Activated T-cell treated with anti-CD3 and anti-CD28 coated beads, Interleukin-2, amount 50 U/mL, for 72 hours (primary cell): ENCODE results near the gene ADAMTS2. TPM values are rescaled to one million over a fixed set of nuclear protein-coding genes. Genes with fewer than 3 reads are reported as not detected.

Experiments
- ATAC-seq, 2 donors: fragments of 150-1000 bp; cut with Tn5 transposase; replicated peaks in 1 of 2; 2 replicates each; pipeline ENCODE4 v1.10.0; 2021; ENCODE audit warnings: moderate library complexity in 2 of 2, mild to moderate bottlenecking in 1 of 2
- DNase-seq, 2 donors: peaks; one replicate each; pipeline ENCODE4 v3.0.0; 2021 to 2022; ENCODE audit warnings: mixed read lengths in 1 of 2
- H3K27ac Mint-ChIP-seq: one replicate; pipeline ENCODE4 v1.8.0; 2022; ENCODE audit warnings: mild to moderate bottlenecking, moderate library complexity, mixed read lengths
- H3K27me3 Mint-ChIP-seq: one replicate; pipeline ENCODE4 v1.8.0; 2022; ENCODE audit warnings: low read depth, mixed read lengths
- H3K36me3 Mint-ChIP-seq, 2 donors: one replicate each; pipeline ENCODE4 v1.8.0; 2022; ENCODE audit warnings: mixed read lengths in 2 of 2, mild to moderate bottlenecking in 1 of 2; ENCODE audit not compliant: insufficient read depth in 2 of 2
- H3K4me1 Mint-ChIP-seq: one replicate; pipeline ENCODE4 v1.8.0; 2022; ENCODE audit warnings: low read depth, mixed read lengths
- H3K4me3 Mint-ChIP-seq, 2 donors: one replicate each; pipeline ENCODE4 v1.8.0; 2022; ENCODE audit warnings: mild to moderate bottlenecking in 2 of 2, mixed read lengths in 2 of 2, moderate library complexity in 2 of 2
- H3K9me3 Mint-ChIP-seq, 2 donors: one replicate each; pipeline ENCODE4 v1.8.0; 2022; ENCODE audit warnings: mixed read lengths in 2 of 2
- total RNA-seq, 2 donors: library from RNA; stranded (reverse); gene quantifications; one replicate each; pipeline ENCODE4 v1.2.3, GENCODE V29; 2022

ADAMTS2 gene
- total RNA-seq, 2 donors from 2014 or later: not detected

DNA sequence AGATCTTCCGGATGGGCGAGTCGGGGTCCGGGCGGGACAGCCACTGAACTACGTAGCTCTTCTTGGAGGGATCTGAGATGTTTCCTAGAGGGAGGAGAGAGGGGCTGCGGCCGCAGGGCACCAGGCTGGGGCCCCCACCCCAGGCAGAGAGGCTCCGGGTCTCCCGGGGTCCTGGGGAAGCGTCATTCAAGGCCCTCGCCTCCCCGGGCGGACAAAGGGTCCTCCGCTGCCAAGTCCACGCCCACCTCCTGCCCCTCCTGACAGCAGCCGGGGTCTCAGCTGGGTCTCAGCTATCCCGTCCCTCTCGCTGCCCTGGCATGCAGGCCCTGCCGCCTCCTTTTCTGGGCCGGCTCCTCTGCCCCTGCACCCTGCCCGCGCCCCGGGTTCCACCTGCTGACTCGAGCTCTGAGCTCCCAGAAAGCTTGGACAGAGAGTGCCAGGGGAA is 223.6 kb downstream of the ADAMTS2 start:
- no peak for ATAC-seq
- peaks cover 0 to 2% of the 10 kb centered on the region in 2 donors for H3K9me3 Mint-ChIP-seq
- H3K27me3 Mint-ChIP-seq: no peaks in the 10 kb centered on the region

DNA sequence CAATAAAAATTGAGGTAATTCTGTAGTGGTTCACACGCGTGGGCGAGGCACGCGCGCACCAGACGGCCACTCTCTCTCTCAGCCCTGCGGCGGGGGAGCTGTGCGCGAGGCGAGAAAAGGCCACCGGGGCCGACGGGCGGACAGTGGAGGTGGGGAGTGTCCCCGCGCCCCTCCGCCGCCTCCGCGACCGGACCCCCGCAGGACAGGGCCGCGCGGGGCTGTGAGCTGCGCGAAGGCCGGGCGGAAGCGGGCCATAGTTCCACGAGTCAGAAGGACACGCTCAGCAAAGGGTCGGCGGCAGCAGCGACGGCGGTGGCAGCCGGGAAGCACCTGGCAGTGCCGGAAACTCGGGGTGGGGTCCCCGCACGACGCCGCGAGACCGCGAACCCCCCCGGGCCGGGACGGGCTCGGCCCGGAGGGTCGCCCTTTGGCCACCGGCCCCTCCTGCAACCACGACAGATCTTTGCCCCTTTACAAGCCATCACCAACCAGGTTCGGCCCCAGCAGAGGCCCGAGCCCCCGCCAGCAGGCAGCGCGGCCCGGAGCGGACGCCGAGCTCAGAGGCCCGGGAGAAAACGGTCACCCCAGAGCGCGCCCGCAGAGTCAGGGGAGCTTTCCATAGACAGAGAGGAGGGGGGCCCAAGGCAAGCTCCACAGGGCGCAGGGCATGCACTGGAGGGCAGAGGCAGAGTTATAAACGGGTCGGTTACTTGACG is 224.2 kb downstream of the ADAMTS2 start:
- Mint-ChIP-seq H3K4me1 (no peaks in the 10 kb centered on the region), H3K27ac (no peak overlapping the region), H3K4me3 (no peak overlapping the region), H3K27me3 (no peaks in the 10 kb centered on the region), H3K36me3 (peaks cover 3 to 5% of the 10 kb centered on the region in 2 donors), H3K9me3 (peaks cover 2 to 6% of the 10 kb centered on the region in 2 donors)
- no peak for DNase-seq
- ATAC-seq: no peak

More for the DNA sequence above, 223.6 kb downstream of the ADAMTS2 start:
- Mint-ChIP-seq H3K4me3 (no peak overlapping the region), H3K27ac (no peak overlapping the region), H3K36me3 (peaks cover 3 to 5% of the 10 kb centered on the region in 2 donors), H3K4me1 (no peaks in the 10 kb centered on the region)
- no peak for DNase-seq

DNA sequence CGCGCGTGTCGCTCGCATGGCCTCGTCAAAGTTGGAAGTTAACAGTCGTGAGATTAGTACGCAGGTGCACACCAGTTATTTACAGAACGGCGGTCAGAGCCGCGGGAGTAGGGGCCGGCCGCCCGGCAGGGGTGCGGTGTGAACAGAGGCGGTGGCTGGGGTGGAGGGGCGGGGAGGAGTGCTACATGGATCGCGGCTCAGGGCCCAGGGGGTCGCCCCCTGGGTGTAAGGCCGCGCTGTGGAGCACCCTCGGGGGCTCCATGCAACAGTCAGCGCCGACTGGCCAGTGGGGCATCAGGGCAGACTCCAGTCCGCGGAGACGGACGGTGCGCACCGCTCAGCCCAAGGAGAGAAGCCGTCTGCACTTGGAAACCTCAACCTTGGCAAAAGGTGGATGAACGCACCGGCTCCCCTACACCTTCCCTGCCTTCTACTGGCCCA is 224.8 kb downstream of the ADAMTS2 start:
- DNase-seq: no peak
- Mint-ChIP-seq H3K4me1 (no peaks in the 10 kb centered on the region), H3K27ac (no peak overlapping the region)

DNA sequence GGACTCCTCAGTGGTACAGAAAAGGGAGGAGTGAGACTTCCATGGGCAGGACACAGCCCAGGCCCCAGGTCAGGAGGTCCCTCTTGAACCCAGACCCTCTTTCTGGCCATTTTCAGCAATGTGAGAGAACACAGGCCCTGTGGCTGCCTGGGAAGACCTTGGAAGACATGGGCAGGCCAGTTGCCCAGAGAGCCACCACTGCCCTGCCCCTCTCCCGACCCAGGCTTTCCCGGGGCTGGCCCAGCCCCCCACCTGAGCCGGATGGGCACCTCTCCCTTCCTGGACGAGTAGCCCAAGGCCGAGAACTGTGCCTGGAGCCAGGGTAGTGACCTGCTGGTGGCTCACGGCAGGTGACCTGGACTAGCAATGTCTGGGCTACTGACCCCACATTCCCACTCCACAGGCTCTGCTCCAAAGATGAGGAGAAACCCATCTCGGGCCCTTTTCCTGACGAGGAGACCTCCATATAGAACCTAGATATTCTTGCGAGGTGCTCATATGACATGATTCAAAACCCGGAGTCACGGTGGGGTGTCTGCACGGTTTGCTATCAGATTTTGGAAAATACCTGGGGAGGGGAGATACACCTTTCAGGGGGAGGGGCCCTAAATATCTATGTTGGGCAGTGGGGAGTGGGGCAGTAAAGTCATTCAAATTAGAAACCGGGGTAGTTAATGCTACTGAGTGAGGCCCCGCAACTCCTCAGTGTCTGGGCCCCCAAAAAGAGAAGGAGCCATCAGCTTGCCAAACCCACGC is 225.7 kb downstream of the ADAMTS2 start:
- H3K9me3 Mint-ChIP-seq: peaks cover 8 to 11% of the 10 kb centered on the region in 2 donors
- no peaks in the 10 kb centered on the region for H3K27me3 Mint-ChIP-seq
- no peak overlapping the region for H3K27ac Mint-ChIP-seq
- peaks cover 3 to 9% of the 10 kb centered on the region in 2 donors for H3K36me3 Mint-ChIP-seq
- no peak overlapping the region for H3K4me3 Mint-ChIP-seq
- DNase-seq (no peak), ATAC-seq (no peak)
- H3K4me1 Mint-ChIP-seq: no peaks in the 10 kb centered on the region

More for the DNA sequence above, 224.8 kb downstream of the ADAMTS2 start:
- Mint-ChIP-seq H3K4me3 (no peak overlapping the region), H3K36me3 (peaks cover 3 to 6% of the 10 kb centered on the region in 2 donors), H3K27me3 (no peaks in the 10 kb centered on the region), H3K9me3 (peaks cover 2 to 6% of the 10 kb centered on the region in 2 donors)
- ATAC-seq: no peak

DNA sequence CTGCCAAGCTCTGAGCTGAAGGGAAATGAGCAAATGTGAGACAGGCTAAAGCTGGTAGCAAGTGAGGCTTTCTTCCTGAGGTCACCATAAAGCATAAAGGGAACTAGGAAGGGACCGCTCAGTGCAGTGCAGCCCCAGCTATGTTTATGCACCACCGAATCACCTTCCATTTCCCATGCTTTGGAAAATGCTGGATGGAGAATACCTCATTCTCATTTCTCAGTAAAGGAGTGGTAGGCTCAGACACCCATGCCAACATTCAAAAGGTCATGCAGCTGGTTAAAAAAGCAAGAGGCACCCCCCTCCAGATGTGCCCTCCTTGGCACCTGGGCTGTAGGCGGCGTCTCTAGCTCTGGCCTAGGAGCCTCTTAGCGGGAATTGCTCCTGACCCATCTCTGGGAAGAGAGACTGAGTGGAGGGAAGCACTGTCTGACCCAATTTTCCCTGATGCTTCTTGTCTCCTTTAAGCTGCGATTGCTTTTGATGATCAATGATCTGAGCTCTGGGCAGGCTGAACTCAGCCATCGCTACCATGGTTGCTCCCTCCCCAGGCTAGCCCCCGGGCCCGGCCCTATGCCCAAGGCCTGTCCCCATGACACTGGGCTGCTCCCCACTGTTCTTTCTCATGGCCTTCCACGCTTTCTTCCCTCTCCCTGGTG is 226.4 kb downstream of the ADAMTS2 start:
- no peaks in the 10 kb centered on the region for H3K4me1 Mint-ChIP-seq

DNA sequence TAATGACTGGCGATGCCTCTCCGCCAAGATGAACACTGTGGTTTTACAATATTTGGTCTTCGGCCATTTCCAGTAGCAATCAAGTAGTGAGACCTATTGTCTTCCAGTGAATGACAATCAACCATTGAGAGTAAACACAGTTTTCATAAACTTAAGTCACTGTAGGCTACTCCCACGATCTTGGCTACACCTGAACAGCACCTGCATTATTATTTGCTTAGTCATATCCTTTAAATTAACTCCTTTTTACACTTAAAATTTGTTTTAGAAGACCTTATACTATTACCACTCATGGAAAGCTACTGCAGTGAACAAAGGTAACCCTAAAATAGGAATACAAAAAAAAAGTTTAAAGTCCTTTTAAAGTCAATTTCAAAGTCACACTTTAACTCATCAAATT is 226.9 kb downstream of the ADAMTS2 start:
- Mint-ChIP-seq H3K27me3 (no peaks in the 10 kb centered on the region), H3K4me3 (no peak overlapping the region), H3K36me3 (peaks cover 3 to 9% of the 10 kb centered on the region in 2 donors), H3K27ac (no peak overlapping the region), H3K4me1 (no peaks in the 10 kb centered on the region), H3K9me3 (peaks cover 12 to 21% of the 10 kb centered on the region in 2 donors)
- DNase-seq (no peak), ATAC-seq (no peak)

More for the DNA sequence above, 226.4 kb downstream of the ADAMTS2 start:
- DNase-seq: no peak
- Mint-ChIP-seq H3K27me3 (no peaks in the 10 kb centered on the region), H3K9me3 (peaks cover 8 to 15% of the 10 kb centered on the region in 2 donors), H3K27ac (no peak overlapping the region), H3K4me3 (no peak overlapping the region), H3K36me3 (peaks cover 3 to 9% of the 10 kb centered on the region in 2 donors)
- ATAC-seq: no peak

DNA sequence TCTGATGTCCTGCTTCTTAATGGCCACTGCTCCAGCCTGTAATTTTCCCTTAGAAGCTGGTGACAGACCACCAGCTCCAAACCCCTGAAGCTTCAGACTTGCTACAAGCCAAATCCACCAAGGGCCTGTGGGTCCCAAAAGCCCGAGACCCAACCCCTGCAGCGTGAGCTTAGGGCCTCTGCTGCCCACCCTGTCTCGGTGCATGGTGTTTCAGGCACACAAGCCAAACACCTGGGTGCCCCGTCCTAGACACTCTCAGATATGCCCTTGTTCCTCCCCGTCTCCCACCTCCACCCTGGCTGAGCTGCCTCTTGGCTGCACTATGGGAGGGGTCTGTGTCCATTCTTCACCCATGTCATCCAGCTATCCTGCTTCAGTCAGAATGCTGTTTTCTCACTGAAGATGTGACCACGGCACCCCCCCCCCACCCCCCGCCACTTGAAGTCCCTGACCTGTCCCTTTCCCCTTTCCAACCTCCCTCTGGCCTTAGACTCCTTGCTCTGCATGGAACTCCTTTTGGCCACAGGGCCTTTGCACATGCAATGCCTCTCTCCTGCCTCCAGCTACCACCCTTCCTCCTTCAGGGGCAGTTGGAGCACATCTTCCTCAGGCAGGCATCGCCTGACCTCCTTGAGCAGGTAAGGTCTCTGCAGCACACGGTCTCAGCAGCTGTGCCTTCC is 229.3 kb downstream of the ADAMTS2 start:
- ATAC-seq: no peak
- Mint-ChIP-seq H3K9me3 (peaks cover 12 to 21% of the 10 kb centered on the region in 2 donors), H3K4me1 (no peaks in the 10 kb centered on the region), H3K27ac (no peak overlapping the region), H3K4me3 (no peak overlapping the region), H3K36me3 (peaks cover 3 to 10% of the 10 kb centered on the region in 2 donors), H3K27me3 (no peaks in the 10 kb centered on the region)
- no peak for DNase-seq

DNA sequence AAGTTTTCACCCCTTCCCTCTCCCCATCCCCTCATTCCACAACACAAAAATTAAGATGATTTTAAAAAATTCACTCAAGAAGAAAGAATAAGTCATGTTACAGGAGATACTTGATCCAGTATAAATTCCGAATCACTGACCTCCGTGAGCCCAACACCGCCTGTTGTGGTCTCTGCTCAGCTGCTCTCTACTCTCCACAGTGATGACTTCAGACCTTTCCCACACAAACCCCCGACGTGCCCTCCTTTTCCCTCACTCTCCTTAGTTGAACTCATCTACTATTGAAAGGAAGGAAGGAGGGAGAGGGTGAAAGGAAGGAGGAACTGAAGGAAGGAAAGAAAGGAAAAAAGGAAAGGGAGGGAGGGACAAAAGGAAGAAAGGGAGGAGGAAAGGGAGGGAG is 230.0 kb downstream of the ADAMTS2 start:
- ATAC-seq: no peak
- no peak overlapping the region for H3K4me3 Mint-ChIP-seq

DNA sequence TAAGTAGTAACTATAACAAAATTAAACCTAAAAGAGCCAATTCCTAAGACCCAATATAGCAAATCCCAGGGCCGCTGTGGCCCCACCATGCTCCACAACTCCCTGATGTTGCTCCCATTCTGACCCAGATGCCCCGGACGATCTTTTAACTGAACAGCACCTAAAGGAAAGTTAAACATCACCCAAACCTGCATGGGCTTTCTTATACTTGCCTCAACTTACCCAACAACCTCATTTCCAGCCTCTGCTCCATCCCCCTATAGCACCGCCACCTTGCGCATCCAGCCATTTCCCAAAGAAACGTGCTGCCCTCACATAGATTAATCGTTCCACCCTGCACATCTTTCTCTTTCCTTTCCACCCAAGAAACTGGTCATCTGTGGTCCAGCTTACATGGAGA is 230.5 kb downstream of the ADAMTS2 start:
- H3K27me3 Mint-ChIP-seq: no peaks in the 10 kb centered on the region
- no peak overlapping the region for H3K27ac Mint-ChIP-seq
- ATAC-seq (no peak), DNase-seq (no peak)
- H3K4me3 Mint-ChIP-seq: no peak overlapping the region
- peaks cover 12 to 19% of the 10 kb centered on the region in 2 donors for H3K9me3 Mint-ChIP-seq
- no peaks in the 10 kb centered on the region for H3K4me1 Mint-ChIP-seq
- H3K36me3 Mint-ChIP-seq: peaks cover 0 to 5% of the 10 kb centered on the region in 2 donors

More for the DNA sequence above, 230.0 kb downstream of the ADAMTS2 start:
- Mint-ChIP-seq H3K36me3 (peaks cover 3 to 10% of the 10 kb centered on the region in 2 donors), H3K9me3 (peaks cover 12 to 21% of the 10 kb centered on the region in 2 donors), H3K4me1 (no peaks in the 10 kb centered on the region), H3K27ac (no peak overlapping the region), H3K27me3 (no peaks in the 10 kb centered on the region)
- DNase-seq: no peak

DNA sequence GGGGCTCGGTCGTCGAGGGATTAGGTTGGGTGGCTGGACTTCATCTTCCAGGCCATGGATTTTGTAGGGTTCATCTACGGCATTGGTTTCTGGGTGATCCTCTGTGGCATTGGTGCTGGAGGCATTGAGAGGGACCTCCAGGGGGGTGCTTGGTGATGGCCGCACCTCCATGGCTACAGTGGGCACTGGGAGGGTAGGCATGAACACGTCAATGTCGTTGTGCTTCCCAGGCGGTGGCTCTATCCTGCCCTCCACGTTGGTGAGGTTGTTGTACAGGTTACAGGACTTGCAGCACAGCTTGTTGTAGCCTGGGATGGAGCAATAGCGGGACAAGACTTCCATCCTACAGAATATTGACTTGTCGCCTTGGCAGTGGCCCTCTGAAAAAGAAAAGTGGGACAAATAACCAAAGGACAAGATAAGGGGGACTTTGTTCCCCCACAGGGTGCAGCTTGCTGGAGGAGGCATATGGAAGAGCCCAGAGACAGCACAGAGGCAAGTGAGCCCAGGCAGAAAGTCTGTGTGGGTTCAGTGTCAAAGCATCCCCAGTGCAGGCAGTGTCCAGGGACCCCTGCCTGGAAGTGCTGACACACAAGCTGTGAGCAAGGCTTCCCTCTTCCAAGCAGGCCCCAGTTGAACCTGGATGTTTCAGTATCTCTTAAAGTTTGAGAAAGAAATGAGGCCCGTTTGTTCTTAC is 231.2 kb downstream of the ADAMTS2 start:
- no peak overlapping the region for H3K27ac Mint-ChIP-seq
- no peak for ATAC-seq
- no peak overlapping the region for H3K4me3 Mint-ChIP-seq
- no peak for DNase-seq
- peaks cover 0 to 5% of the 10 kb centered on the region in 2 donors for H3K36me3 Mint-ChIP-seq
- no peaks in the 10 kb centered on the region for H3K27me3 Mint-ChIP-seq
- H3K4me1 Mint-ChIP-seq: no peaks in the 10 kb centered on the region
- H3K9me3 Mint-ChIP-seq: peaks cover 12 to 19% of the 10 kb centered on the region in 2 donors

DNA sequence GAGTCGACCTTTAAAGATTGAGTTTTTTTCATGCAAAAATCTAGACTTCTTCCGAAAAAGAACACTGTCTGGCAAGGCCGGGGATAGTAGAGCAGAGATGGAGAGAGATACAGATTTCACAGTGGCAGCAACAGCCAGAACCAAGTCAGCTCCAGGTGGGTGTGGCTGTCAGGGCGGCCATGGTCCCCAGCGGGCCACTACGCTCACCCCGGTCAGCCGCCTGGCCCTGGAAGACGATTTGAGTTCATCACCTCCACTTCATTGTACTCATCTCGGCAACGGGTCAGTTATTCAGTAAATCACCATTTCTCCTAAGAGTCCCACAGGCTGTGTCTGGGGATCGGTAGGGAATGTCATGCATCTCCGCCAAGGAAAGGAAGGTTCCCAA is 232.1 kb downstream of the ADAMTS2 start:
- H3K27me3 Mint-ChIP-seq: no peaks in the 10 kb centered on the region
- peaks cover 16 to 19% of the 10 kb centered on the region in 2 donors for H3K9me3 Mint-ChIP-seq
- no peaks in the 10 kb centered on the region for H3K4me1 Mint-ChIP-seq
- no peak overlapping the region for H3K4me3 Mint-ChIP-seq
- peaks cover 2 to 7% of the 10 kb centered on the region in 2 donors for H3K36me3 Mint-ChIP-seq
- no peak for ATAC-seq
- DNase-seq: no peak
- no peak overlapping the region for H3K27ac Mint-ChIP-seq

DNA sequence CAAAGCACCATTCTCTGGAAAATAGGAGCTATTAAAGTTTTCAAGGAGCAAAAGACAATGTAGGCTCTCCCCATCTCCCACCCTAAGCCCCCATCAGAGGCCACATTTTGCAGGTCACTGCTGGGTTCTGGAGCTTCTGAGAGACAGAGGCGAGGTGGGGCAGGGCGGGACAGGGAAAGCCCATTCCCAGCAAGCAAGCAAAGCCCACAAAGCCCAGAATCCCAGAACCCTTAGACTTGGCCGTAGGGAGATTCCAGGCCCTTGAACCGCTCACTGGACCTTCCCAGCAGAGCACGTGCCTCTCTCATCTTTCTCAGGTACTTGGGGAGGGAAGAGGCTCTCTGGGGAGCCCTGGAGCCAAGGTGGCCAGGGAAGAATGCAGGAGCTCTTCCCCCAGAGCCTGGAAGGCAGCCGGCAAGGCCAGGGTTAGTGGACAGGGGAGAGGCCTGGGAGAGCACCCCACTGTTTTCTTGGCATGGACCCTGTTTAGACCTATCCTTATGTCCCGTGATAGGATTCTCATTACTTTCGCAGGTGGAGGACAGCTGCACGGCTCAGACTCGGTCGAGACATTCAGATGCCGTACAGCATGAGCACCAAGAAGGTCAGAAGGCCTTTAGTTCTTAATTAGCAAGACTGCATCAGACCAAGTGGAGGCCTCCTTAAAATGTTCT is 232.7 kb downstream of the ADAMTS2 start:
- no peaks in the 10 kb centered on the region for H3K27me3 Mint-ChIP-seq
- peaks cover 2 to 8% of the 10 kb centered on the region in 2 donors for H3K36me3 Mint-ChIP-seq
- ATAC-seq (no peak), DNase-seq (no peak)
- H3K4me3 Mint-ChIP-seq: no peak overlapping the region
- H3K27ac Mint-ChIP-seq: no peak overlapping the region
- no peaks in the 10 kb centered on the region for H3K4me1 Mint-ChIP-seq
- peaks cover 18 to 21% of the 10 kb centered on the region in 2 donors for H3K9me3 Mint-ChIP-seq
